Stimulated activated memory B cell treated with anti-CD40 and anti-IgM and Interleukin-4, amounts not matched to agents 10 μg/mL and 1 μg/mL and 100 μg/mL, for 72 hours (primary cell): ENCODE results near the gene RNASEH2A.

Source experiments
- ATAC-seq: fragments of 150-1000 bp; cut with Tn5 transposase; 2 replicates; pipeline ENCODE4 v1.10.0; 2021
- H3K27ac Mint-ChIP-seq: one replicate; pipeline ENCODE4 v1.8.0; 2022; ENCODE audit warnings: mild to moderate bottlenecking, mixed read lengths
- H3K27me3 Mint-ChIP-seq: one replicate; pipeline ENCODE4 v1.8.0; 2022; ENCODE audit warnings: mixed read lengths
- H3K36me3 Mint-ChIP-seq: one replicate; pipeline ENCODE4 v1.8.0; 2022; ENCODE audit warnings: mixed read lengths
- H3K4me1 Mint-ChIP-seq: one replicate; pipeline ENCODE4 v1.8.0; 2022; ENCODE audit warnings: mixed read lengths
- H3K4me3 Mint-ChIP-seq: one replicate; pipeline ENCODE4 v1.8.0; 2022; ENCODE audit warnings: mild to moderate bottlenecking, moderate library complexity, mixed read lengths
- H3K9me3 Mint-ChIP-seq: one replicate; pipeline ENCODE4 v1.8.0; 2022; ENCODE audit warnings: mixed read lengths

The RNASEH2A gene

DNA sequence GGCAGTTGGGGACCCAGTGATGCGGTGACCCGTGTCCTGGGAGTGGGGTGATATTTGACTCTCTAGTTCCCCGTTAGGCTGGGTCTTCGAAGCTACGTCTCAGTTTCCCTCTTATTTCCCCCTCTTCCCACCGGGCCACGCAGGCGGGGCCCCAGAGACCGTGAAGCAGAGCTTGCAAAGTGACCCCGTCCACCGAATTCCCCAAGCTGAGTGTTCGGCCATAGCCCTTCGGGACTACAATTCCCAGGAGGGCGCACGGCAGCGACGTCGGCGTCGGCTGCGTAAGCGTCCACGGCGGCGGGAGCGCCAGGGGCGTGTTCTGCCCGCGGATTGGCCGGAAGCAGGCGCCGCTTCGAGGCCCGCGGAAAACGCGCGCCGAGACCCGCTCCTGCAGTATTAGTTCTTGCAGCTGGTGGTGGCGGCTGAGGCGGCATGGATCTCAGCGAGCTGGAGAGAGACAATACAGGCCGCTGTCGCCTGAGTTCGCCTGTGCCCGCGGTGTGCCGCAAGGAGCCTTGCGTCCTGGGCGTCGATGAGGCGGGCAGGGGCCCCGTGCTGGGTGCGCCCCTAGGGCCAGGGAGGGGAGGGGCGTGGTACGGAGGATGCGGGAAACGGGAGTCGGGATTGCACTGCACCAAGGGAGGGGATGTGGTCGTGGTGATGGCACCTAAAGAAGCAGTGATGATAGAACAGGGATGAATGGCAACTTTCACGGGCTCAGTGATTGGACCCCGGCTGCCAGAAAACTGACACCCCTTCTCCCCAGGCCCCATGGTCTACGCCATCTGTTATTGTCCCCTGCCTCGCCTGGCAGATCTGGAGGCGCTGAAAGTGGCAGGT lies at the start of gene RNASEH2A:
Gene RNASEH2A, plus strand, starts transcription at position 343 of the 840 bp plus-strand sequence. Its CDS starts 90 bp downstream, at position 433.
- peak; percentile 95 for ATAC-seq
- Mint-ChIP-seq H3K4me1 (peaks cover 24% of the 10 kb centered on the region), H3K9me3 (no peaks in the 10 kb centered on the region), H3K27me3 (no peaks in the 10 kb centered on the region), H3K4me3 (peak within 1 kb of the TSS; percentile 88), H3K27ac (peak within 1 kb of the TSS; percentile 85), H3K36me3 (peaks cover 14% of the 10 kb centered on the region)

DNA sequence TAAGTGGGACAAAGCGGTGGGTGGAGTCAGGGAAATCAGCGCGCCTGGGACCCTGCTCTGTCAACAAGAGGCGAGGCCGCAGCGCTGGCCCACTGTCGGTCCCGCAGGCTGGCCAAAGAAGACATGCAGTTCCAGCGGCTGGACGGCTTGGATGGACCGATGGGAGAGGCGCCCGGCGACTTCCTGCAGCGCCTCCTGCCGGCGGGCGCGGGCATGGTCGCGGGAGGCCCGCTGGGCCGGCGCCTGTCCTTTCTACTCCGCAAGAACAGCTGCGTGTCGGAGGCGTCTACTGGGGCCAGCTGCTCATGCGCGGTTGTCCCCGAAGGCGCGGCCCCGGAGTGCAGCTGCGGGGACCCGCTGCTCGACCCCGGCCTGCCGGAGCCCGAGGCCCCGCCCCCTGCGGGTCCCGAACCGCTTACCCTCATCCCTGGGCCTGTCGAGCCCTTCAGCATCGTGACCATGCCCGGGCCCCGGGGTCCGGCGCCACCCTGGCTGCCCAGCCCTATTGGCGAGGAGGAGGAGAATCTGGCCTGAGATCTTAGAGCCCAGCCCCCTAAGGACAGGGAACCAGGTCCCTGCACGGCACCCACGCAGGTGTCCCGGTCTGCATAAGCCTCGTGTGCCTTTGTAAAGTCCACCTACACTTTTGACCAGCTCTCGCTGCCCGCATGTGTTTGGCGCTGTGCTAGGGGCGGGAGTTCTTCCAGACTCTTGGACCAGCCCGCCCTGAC lies 48.7 kb upstream of the RNASEH2A start:
- peak overlapping the region; percentile 15 for H3K4me3 Mint-ChIP-seq

DNA sequence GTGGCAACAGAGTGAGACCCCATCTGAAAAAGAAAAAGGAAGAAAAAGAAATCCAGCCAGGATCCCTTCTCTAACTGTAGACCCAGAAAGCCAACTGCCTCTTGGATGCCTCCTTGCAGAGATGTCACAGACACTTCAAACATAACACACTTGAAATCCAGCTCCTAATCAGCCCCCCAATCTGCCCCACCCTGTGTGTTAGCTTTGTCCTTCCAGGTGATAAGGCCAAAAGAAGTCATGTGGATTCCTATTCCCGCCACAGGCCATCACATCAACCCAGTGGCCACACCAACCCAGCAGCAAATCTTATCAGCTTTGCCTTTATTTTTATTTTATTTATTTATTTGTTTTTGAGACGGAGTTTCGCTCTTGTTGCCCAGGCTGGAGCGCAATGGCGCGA lies 46.7 kb upstream of the RNASEH2A start:
- Mint-ChIP-seq H3K36me3 (peaks cover 6% of the 10 kb centered on the region), H3K9me3 (no peaks in the 10 kb centered on the region), H3K4me3 (no peak overlapping the region), H3K27ac (no peak overlapping the region), H3K27me3 (peaks cover 43% of the 10 kb centered on the region), H3K4me1 (no peaks in the 10 kb centered on the region)
- no peak for ATAC-seq

More for the DNA sequence above, 48.7 kb upstream of the RNASEH2A start:
- Mint-ChIP-seq H3K4me1 (no peaks in the 10 kb centered on the region), H3K9me3 (no peaks in the 10 kb centered on the region), H3K36me3 (no peaks in the 10 kb centered on the region), H3K27me3 (peaks cover 63% of the 10 kb centered on the region), H3K27ac (no peak overlapping the region)
- ATAC-seq, result peak; percentile 75

DNA sequence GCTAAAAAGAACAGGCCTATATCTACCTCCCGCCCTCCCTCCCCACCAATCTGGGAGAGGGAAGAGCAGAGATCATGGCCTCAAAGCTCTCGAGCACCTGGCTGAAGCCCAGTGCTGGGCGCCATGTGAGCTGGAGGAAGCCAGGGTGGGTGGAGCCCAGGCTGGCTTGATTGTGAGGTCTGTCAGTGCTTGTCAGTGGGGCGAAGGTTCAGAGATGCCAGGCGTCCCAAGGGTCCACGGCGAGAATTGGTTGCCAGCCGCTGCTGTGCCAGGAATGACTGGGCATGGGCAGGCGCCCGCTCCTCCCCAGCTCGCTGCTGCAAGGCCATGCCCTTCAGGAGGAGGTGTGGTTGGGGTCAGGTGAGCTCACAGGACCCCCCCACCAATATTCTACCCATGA lies 43.3 kb upstream of the RNASEH2A start:
- H3K9me3 Mint-ChIP-seq, result no peaks in the 10 kb centered on the region
- no peak for ATAC-seq
- H3K27ac Mint-ChIP-seq, result no peak overlapping the region
- H3K4me1 Mint-ChIP-seq, result peaks cover 7% of the 10 kb centered on the region
- peaks cover 11% of the 10 kb centered on the region for H3K27me3 Mint-ChIP-seq
- H3K4me3 Mint-ChIP-seq, result no peak overlapping the region
- peaks cover 13% of the 10 kb centered on the region for H3K36me3 Mint-ChIP-seq

DNA sequence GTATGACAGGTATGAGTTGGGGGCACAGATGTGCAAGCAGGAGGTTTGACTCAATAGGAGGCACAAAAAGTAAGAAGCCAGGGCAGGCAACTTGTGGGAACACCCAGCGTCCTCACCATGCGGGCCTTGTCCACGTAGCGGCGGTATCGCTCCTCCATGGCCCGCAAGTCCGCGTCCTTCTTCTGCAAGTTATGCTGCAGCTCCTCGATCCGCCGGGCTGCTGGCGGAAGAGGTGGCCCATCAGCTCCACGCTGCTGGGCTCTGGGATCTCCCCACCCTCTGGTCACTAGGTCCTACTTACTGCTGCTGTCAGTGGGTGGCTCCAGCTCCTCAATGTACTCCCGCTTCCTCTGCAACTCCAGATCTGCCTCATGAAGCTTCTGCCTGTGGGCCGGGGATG lies 41.7 kb upstream of the RNASEH2A start:
- no peak overlapping the region for H3K4me3 Mint-ChIP-seq
- H3K4me1 Mint-ChIP-seq, result peaks cover 13% of the 10 kb centered on the region
- H3K36me3 Mint-ChIP-seq, result peaks cover 13% of the 10 kb centered on the region
- no peaks in the 10 kb centered on the region for H3K27me3 Mint-ChIP-seq
- no peak overlapping the region for H3K27ac Mint-ChIP-seq
- H3K9me3 Mint-ChIP-seq, result no peaks in the 10 kb centered on the region
- no peak for ATAC-seq

DNA sequence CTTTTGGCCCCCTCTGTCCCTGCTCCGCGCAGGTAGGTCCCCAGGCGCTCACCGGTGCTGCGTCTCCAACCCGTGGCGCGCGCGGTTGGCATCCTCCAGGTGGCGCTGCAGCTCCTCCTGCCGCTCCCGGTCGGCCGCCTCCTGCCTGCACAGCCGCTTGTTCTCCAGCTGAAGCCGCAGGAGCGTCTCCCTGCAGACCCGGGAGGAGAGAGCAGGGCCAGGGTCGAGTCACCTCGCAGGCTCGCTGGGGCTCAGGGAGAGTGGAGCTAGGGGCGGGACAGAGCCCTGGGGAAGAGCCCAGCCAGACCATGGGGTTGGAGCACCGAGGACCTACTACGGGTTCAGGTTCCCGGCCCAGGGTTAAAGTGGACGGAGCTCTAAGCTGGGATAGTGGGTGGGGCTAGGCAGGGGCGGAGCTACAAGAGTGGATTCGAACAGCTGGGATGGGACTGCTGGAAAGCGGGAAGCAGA lies 40.3 kb upstream of the RNASEH2A start:
- no peak overlapping the region for H3K27ac Mint-ChIP-seq

DNA sequence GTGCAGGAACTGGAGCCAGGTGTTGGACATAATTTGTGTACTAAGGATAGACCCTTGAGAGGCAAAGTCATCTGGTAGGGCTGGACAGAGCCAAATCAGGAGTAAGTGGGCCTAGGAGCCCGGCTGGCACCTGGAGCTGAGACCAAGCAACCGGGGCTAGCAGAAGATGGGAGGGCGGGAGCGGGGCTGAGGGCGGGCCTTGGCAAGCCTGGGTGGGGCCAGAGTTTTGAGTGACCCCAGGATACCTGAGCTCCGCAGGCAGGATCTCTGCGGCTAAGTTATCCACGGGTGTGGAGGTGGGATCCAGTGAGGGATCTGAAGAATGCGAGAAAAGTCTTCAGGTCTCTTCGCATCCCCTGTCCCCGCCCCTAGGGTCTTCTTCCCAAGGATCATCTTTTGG lies 39.2 kb upstream of the RNASEH2A start:
- Mint-ChIP-seq H3K36me3 (peaks cover 13% of the 10 kb centered on the region), H3K4me1 (peaks cover 21% of the 10 kb centered on the region), H3K4me3 (no peak overlapping the region), H3K27me3 (no peaks in the 10 kb centered on the region), H3K27ac (no peak overlapping the region), H3K9me3 (no peaks in the 10 kb centered on the region)
- ATAC-seq, result no peak

More for the DNA sequence above, 40.3 kb upstream of the RNASEH2A start:
- H3K27me3 Mint-ChIP-seq, result no peaks in the 10 kb centered on the region
- peaks cover 13% of the 10 kb centered on the region for H3K36me3 Mint-ChIP-seq
- peak; percentile 83 for ATAC-seq
- no peaks in the 10 kb centered on the region for H3K9me3 Mint-ChIP-seq
- H3K4me3 Mint-ChIP-seq, result peak overlapping the region; percentile 62
- H3K4me1 Mint-ChIP-seq, result peaks cover 21% of the 10 kb centered on the region

DNA sequence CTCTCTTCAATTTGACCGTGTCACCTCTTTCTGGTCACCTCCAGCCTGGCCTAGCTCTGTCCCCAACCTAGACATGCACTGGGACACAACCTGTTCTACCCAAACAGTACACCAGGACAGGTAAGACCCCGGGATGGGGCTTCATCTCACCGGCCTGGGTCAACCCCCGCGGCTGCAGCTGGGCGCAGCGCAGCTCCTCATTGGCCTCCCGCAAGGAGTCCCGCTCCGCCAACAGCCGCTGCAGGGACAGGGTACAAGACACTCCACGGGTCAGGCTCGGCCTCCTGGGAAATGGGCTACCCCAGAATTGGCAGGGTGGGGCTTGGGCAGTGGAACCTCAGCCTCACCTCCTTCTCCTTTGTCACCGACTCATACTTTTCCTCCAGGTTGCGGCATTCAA lies 38.7 kb upstream of the RNASEH2A start:
- Mint-ChIP-seq H3K4me1 (peaks cover 21% of the 10 kb centered on the region), H3K4me3 (no peak overlapping the region), H3K27ac (no peak overlapping the region), H3K36me3 (peaks cover 13% of the 10 kb centered on the region), H3K27me3 (no peaks in the 10 kb centered on the region), H3K9me3 (no peaks in the 10 kb centered on the region)
- ATAC-seq, result no peak

DNA sequence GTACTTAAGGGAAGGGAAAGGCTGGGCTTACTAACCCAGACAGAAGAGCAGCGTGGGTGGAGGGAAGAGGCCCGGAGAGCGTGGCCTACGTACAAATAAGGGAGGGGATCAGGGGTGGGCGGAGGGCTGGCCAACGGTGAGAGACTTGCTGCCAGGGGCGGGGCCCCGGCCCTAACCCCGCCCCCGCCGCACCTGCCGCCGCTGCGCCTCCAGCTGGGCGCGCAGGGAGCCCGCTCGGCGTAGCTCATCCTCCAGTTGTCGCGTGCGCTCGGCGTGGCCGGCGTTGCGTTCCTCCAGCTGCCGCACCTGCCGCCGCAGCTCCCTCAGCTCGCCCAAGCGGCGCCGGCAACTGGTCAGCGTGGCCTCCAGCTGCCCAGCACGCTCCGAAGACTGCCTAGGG lies 36.7 kb upstream of the RNASEH2A start:
- Mint-ChIP-seq H3K4me3 (peak overlapping the region; percentile 59), H3K27ac (no peak overlapping the region), H3K4me1 (peaks cover 27% of the 10 kb centered on the region), H3K36me3 (peaks cover 6% of the 10 kb centered on the region), H3K27me3 (no peaks in the 10 kb centered on the region), H3K9me3 (no peaks in the 10 kb centered on the region)
- peak; percentile 86 for ATAC-seq

DNA sequence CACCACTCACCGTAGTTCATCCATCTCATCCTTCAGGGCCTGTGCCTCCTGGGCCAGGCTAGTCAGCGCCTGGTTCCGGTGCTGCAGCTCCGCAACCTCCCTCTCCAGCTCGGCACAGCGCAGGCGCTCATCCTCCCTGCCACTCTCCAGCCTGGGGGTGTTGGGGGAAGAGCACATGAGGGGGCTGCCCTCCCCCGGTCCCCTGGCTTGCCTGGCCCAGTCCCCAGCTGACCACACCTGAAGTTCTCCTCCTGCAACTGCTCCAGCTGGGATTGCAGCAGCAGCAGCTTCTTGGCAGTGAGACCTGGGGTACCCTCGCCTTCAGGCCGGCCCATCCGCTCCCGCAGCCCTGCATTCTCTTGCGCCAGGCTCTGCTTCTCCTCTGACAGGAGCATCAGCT lies 35.5 kb upstream of the RNASEH2A start:
- H3K4me1 Mint-ChIP-seq, result peaks cover 25% of the 10 kb centered on the region
- H3K36me3 Mint-ChIP-seq, result no peaks in the 10 kb centered on the region
- H3K4me3 Mint-ChIP-seq, result no peak overlapping the region
- no peak overlapping the region for H3K27ac Mint-ChIP-seq
- ATAC-seq, result no peak
- no peaks in the 10 kb centered on the region for H3K9me3 Mint-ChIP-seq
- H3K27me3 Mint-ChIP-seq, result no peaks in the 10 kb centered on the region

DNA sequence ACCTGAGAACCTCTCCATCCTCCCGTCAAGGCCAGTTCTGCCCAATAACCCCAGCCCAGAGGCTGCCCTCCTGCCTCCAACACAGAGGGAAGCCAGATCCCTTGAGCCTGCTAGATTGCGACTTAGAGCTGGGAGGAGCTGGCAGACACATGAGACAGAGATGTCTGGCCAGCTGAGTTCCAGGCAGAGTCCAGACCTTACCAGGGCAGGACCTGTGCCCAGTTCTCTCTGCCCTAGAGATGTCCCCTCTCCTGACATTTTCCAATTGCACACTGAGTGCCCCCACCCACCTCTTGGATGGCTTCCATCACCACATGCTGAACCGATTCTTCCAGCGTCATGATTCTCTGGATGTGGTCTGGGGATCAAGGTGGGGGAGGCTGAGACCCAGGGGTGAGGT lies 34.1 kb upstream of the RNASEH2A start:
- H3K27me3 Mint-ChIP-seq, result no peaks in the 10 kb centered on the region
- no peaks in the 10 kb centered on the region for H3K9me3 Mint-ChIP-seq
- no peak overlapping the region for H3K4me3 Mint-ChIP-seq
- no peaks in the 10 kb centered on the region for H3K36me3 Mint-ChIP-seq
- no peak overlapping the region for H3K27ac Mint-ChIP-seq
- ATAC-seq, result no peak
- H3K4me1 Mint-ChIP-seq, result peaks cover 22% of the 10 kb centered on the region

DNA sequence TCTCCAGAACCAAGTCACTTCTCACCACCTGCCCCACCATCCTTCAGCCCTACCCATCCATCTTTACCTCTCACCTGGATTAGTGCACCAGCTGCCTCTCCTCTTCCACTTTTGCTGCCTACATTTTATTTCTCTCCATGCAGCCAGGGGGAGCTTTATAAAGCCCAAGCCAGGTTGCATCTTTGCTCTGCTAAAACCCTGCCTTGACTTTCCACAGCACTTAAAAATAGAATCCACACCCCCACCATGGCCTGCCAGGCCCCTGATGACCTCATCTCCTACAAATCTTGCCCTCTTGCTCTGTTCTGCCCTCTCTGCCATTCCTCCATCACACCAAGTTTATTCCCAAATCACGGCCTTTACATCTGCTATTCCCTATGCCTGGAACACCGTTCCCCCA lies 32.8 kb upstream of the RNASEH2A start:
- peaks cover 35% of the 10 kb centered on the region for H3K4me1 Mint-ChIP-seq
- H3K4me3 Mint-ChIP-seq, result no peak overlapping the region
- H3K9me3 Mint-ChIP-seq, result no peaks in the 10 kb centered on the region
- no peak overlapping the region for H3K27ac Mint-ChIP-seq
- H3K27me3 Mint-ChIP-seq, result no peaks in the 10 kb centered on the region
- H3K36me3 Mint-ChIP-seq, result no peaks in the 10 kb centered on the region
- no peak for ATAC-seq

DNA sequence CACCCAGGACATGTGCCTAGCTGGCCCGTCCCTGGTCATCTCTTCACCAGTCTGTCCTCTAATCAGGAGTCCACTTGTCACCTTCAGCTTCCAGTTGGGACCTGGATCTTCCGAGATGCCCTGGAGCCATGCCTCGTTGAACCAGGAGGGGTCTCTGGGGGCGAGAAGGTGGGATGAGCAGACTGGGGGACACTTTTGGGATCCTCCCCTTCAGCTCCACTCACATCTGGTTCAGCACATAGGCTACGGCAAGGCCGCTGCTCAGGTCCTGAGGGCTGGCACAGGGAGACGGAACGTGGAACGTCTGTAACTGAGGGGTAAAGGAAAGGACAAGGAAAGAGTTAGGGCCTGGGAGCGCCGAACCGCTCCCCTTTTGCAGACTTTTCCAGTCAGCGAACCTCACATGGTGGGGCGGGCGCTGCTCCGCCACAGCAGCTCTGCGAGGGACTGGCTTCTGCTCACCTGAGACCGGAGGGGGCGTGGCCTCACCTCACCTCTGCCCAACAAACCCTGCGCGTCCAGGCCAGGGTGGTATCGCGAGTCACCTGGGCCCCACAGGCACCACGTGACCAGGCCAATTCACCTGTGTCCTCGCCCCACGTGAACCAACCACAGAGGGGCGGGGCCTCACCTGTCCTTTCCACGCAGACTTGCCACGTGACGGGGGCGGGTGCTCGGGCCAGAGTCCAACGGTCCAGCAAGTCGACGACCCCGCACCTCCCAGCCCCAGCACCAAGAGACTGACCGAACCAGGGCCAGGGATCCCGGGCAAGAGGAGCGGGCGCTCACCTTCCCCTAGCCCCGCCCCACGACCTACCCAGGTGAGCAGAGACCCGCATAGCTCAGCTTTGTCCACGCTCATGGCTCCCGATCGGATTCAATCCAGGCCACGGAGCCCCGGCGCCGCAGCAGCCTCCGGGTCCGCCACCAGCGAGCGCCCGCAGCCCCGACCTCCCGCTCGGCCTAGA lies 31.5 kb upstream of the RNASEH2A start, which contains the start of gene HOOK2:
Gene HOOK2, minus strand, starts transcription at position 965 of the 968 bp plus-strand sequence. Its CDS starts 103 bp downstream, at position 862.
- peak within 1 kb of the TSS; percentile 76 for H3K27ac Mint-ChIP-seq
- no peaks in the 10 kb centered on the region for H3K27me3 Mint-ChIP-seq
- no peaks in the 10 kb centered on the region for H3K36me3 Mint-ChIP-seq
- no peaks in the 10 kb centered on the region for H3K9me3 Mint-ChIP-seq
- peak; percentile 29 for ATAC-seq
- H3K4me1 Mint-ChIP-seq, result peaks cover 38% of the 10 kb centered on the region
- peak within 1 kb of the TSS; percentile 78 for H3K4me3 Mint-ChIP-seq

DNA sequence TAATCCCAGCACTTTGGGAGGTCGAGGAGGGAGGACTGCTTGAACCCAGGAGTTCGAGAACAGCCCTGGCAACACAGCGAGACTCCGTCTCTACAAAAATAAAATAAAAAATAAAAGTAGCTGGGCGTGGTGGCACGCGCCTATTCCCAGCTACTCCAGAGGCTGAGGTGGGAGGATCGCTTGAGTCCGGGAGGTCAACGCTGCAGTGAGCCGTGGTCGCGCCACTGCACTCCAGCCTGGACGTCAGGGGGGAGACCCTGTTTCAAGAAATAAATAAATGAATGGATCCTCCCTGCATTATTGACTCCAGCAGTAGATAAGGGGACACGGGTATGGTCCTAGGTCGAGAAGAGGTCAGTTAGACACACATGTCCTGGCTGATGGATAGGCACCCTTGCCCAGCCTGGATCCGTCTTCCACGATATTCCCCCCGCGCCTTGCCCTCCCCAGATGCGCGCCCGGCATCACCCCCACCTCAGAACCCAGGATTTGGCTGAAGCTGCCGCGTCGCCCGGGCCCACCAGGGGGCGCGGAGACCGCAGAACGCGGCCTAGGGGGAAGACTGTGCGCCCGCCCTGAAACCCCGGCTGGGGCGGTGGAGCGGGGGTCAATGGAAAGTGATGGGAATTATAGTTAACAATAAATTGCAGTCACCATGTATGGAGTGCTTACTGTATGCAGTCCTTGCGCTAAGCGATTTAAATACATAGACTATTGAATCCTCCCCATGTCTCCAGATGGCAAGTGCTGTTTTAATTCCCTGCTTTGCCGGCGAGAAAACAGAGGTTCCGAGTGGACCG lies 29.0 kb upstream of the RNASEH2A start:
- no peaks in the 10 kb centered on the region for H3K9me3 Mint-ChIP-seq
- H3K4me1 Mint-ChIP-seq, result peaks cover 42% of the 10 kb centered on the region
- no peaks in the 10 kb centered on the region for H3K36me3 Mint-ChIP-seq
- no peaks in the 10 kb centered on the region for H3K27me3 Mint-ChIP-seq
- peak overlapping the region; percentile 88 for H3K4me3 Mint-ChIP-seq
- peak; percentile 65 for ATAC-seq
- peak overlapping the region; percentile 94 for H3K27ac Mint-ChIP-seq
